HG02798 (cell line): ENCODE results near the gene CD46.

Source experiments
- ATAC-seq: cut with Tn5 transposase; IDR thresholded peaks from one replicate; pipeline ENCODE4 v1.9.1; 2021; ENCODE audit warnings: mild to moderate bottlenecking; ENCODE audit not compliant: unreplicated experiment, poor library complexity

CD46 gene

GRCh38 chr1:207841901-207842300 lies 90.0 kb downstream of the CD46 start:
- no peak for ATAC-seq

GRCh38 chr1:207842506-207842905 lies 90.7 kb downstream of the CD46 start:
- no peak for ATAC-seq

DNA sequence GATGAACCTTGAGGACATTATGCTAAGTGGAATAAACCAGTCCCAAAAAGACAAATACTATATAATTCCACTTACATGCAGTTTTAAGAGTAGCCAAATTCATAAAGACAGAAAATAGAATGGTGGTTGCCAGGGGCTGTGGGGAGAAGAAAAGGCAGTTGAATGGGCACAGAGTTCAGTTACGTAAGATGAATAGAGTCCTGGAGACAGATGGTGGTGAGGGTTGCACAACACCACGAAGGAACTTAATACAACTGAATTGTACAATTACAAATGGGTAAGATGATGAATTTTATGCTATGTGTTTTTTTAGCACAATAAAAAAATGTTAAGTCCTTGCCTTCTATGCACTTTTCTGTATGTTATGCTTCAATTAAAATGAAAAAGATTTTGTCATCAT lies 92.5 kb downstream of the CD46 start:
- no peak for ATAC-seq
